GM19328 (cell line): ENCODE measurements around the gene MSTN.

Experiments used
- ATAC-seq: cut with Tn5 transposase; IDR thresholded peaks from one replicate; pipeline ENCODE4 v1.9.1; 2021; ENCODE audit warnings: mild to moderate bottlenecking, moderate library complexity; ENCODE audit not compliant: unreplicated experiment

Gene MSTN

DNA sequence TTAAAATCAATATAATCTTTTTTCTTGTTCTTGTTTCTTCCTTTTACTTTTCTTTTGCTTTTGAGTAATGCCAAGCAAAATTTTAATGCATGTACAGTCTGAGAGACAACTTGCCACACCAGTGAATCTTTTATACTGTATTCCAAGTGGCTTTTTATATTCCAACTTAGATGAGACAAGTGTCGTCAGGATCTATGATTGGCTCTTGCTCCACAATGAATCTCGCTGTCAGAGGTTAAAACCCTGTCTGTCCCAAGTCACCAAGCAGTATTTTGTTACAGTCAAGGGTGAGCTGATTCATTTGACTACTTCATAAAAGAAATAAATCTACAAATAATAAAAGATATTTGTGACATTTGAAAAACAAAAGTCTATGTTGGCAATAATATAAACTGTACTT lies at the start of gene MSTN:
MSTN (minus strand) TSS at position 129 of the 400 bp plus-strand sequence. CDS start 133 bp downstream, outside the sequence.
- no peak for ATAC-seq

DNA sequence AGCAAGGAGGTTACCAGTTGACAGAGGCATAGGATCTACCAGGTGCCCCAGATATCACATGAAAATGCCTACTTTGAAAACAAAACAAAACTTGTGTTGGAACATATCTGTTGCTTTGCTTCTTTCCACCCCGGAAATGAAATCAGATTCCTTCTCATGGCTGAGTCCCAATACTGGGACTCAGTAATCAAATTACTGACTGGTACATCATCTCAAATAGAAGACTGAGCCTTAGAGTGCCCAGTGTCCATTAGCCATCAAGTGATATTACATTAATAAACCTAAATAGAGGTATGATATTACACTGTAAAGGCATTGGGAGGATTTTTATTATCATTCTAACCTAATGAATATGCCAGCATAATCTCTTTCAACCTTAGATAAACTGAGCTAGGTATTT lies 48.6 kb upstream of the MSTN start:
- ATAC-seq = no peak

DNA sequence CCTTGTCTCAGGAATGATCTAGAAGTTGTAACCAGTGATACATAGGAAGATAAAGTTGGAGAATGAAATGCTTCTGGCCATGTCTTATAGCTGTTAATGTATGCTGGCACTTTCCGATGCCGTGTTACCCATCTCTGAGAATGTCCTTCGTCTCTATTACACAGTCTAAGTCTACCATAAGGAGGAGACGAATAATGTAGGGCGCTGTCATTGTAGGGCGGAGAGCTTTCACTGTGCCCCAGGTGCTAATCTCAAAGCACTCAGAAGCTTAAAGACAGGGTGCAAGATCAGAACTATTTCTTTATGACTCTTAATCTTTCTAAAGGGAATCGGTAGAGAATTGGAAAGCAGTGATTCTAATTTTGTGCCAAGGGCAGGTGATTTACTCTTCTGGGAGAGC lies 48.2 kb upstream of the MSTN start:
- ATAC-seq = no peak

DNA sequence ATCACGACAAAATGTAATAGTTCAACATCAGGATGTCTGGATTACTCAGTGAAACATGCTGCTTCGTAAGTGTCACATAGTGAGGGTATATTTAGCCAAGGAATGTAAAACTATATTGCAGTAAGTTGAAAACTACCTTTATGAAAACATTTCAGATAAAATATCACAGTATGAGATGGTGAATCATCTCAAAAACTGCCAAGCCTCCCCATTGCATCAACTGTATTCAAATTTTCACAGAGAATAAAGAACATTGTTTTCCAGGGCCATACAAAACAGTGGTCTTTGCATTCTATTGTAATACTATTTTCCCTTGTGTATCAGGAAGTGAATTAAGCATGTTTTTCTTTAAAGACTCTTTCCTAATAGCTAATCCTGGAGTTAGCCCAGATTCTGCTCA lies 47.6 kb upstream of the MSTN start:
- no peak for ATAC-seq

DNA sequence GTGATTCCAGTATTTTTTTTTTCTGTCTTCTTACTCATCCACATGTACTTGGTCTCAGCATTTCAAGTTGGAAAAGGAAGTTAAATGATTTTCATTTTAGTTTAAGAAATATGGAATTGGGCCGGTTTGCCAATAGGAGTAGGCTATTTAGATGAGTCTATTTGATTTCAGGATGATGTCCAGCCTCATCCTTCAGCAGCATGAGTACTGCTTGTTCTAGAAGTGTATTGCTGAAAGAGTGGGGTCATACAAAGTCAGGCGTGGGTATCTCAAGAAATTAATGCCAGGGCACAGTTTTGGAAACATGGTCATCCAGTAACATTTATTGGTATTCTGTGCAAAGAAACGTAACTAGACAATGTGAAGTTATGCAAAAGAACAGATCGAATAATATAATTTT lies 44.9 kb upstream of the MSTN start:
- no peak for ATAC-seq

DNA sequence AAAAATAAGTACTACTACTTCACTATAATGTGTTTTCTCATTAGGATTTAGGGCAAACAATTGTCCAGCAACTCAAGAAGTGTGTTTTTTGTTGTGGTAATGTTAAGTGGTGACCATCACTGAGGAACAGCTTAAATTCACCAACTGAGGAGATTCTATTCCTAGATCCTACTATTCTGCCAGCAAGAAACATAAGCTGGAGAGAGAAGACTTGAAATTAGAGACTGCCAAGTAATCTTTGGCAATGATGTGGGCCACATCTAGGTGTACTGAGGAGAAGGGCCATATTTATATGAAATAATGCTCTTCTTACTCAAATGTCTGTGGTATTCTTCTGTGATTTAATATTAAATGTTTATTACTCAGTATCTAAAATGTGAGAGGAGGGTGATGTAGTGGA lies 44.3 kb upstream of the MSTN start:
- no peak for ATAC-seq

DNA sequence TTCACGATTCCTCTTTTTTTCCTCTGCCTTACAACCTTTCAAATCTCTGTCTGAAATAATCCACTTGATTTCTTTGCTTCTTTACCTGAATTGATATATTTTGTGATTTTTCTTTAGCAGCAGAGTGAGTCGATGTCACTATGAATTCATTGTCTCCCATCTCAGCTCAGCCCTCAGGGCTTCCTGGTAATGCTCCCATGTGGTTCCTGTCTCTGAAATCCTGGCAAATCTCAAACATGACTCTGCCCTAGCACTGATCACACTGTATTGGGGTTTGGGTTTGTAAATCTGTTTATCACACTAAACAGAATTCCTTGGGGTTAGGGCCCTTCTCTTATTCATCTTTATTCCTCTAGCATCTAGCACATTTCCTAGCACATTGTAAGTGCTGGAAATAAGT lies 43.0 kb upstream of the MSTN start:
- no peak for ATAC-seq

DNA sequence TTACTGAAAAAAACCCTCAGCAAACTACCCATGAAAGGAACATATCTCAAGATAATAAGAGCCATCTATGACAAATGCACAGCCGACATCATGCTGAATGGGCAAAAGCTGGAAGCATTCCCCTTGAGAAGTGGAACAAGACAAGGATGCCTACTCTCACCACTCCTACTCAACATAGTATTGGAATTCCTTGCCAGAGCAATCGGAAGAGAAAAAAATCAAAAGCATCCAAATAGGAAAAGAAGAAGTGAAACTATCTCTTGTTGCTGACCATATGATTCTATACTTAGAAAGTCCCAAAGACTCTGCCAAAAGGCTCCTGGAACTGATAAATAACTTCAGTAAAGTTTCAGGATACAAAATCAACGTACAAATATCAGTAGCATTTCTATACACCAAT lies 40.6 kb upstream of the MSTN start:
- no peak for ATAC-seq

DNA sequence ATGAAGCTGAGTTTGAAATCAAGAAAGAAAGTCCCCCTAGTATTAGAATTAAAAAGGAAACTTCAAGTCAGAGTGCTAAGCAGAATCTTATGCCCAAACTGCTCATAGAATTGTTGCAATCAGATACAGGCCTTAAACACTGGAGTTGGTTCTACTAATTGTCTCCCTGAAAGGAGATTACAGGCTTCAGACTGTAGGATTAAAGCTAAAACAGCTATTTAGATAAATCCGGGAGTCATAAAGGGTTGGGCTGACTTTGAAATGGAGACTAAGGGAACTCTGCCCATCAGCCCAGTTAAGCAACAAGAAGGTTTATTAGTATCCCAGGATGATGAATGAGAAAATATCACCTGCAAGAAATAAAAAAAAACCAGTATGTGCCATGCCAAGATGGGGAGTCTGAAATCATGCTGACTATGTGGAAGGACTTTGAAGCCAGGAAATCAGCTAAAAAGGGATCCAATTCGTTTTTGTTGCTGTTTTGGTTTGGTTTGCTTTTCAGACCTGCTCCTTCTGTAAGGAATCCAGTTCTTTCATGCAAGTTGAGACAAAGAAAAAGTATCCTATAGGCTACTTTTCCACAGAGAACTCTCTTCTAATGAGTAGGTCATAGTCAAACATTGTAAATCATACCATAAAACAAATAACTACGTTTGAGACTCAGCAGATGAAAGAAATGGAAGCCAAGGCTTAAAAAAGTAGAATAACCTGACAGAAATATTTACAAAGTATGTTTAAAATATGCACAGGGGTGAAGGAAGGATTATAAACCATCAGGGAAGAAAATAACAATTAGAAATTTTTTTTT lies 37.6 kb upstream of the MSTN start:
- ATAC-seq = no peak

DNA sequence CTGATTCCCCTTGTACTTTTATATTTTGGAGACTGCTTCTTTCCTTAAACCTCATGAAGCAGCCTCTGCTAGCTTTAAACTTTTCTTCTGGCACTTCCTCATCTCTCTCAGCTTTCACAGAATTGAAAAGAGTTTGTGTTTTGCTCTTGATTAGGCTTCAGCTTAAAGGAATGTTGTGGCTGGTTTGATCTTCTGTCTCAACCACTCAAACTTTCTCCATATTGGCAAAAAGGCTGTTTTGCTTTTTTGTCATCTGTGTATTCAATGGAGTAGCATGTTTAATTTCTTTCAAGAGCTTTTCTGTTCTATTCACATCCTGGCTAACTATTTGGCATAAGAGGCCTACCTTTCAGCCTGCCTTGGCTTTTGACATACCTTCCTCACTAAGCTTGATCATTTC lies 36.3 kb upstream of the MSTN start:
- ATAC-seq = no peak

DNA sequence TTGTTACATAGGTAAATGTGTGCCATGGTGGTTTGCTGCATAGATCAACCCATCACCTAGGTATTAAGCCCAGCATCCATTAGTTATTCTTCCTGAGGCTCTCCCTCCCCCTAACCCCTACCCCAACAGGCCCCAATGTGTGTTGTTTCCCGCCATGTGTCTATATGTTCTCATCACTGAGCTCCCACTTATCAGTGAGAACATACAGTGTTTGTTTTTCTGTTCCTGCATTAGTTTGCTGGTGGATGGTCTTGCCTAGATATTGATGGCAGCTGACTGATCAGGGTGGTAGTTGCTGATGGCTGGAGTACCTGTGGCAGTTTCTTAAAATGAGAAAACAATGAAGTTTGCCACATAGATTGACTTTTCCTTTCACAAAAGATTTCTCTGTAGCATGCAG lies 34.6 kb upstream of the MSTN start:
- ATAC-seq = no peak

DNA sequence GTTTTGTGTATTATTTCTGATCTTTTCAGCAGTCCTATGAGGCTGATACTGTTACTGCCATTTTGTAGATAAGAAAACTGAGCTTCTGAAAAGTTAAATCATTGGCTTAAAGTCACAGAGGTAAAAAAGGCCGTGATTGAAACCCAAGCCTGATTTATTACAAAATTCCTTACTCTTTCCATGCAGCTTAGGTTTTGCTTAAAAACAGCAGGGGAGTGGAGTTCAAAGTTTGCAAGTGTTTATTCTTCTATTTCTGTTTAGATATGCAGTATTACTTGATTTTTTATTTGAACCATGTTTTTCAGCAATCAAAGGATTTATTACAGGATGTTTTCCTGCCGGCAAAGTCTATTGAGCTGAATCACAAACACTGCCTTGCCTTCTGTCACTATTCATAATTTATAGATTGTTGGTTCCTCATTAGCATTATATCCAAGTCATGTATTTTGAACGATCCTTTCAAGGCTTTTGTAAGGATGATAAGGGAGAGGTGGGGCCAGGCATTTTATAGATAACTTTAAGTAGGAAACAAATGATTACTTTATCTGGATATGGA lies 31.9 kb upstream of the MSTN start:
- ATAC-seq = no peak

DNA sequence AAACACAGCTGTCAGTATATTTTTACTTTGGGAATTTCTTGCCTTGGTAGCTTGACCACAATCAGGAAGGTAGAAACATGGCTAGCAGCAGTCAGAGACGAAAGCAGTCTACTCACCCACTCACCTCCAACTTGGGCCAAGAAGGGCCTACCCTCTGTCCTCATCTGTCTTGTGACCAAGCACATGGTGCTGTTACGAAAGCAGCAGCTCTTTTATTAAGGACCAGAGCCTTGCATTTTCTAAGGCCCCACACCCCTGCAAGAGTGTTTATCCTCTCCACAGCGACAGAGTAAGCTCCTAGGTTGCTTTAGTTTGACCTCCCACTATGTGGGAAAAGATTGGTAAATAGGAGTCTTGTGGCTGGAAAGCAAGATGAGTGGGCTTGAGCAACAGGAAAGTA lies 31.3 kb upstream of the MSTN start:
- ATAC-seq = no peak

DNA sequence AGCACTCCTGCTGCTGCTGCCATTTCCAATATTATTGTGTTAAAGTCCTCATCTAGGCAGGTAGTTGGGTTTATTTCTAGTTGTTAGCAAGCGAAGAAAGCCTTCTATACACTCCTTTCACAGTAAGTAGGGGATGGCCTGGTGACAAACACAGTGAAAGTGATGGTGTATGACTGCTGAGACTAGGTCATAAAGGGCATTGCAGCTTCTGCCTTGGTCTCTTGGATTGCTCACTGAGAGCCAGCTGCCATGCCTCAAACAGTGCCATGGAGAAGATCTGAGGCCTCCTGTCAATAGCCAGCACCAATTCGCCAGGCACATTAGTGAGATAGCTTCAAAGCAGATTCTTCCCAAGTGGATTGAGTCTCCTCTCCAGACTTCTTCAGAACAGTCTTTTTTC lies 27.6 kb upstream of the MSTN start:
- no peak for ATAC-seq

DNA sequence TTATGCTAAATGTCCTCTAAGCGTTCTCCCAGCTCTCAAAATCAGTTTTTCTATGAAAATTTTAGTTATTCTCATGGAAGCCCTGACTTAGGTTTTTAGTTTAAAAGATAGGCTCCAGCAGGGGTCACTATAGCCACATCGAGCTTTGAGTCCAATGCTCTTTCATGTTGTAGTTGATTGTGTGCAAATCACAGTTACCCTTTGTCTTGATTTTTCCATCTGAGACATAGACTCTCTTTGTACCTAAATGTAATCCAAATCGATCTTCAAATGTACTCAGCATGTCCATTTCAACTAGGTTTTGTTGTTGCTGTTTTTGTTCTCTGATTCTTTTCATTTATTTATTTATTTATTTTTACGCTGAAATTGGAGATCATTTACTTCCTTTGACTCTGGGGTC lies 26.4 kb upstream of the MSTN start:
- ATAC-seq = no peak

DNA sequence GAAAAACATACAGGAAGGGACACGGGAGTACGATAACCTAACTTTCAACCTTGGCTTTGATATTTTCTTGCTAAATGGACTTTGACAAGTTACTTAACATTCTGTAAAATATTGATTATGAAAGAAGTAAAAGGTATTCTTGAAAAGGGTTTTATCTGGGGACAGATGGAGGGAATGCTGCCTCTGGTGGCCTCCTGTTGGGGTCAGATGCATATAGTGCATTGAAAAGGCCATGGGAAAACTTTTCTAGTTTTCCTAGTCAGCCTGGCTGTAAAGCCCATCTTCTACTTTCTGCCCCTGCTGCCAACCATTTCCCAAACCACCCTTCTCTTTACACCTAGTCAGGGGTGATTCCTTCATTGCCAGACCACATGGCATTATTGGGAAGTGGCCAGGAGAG lies 22.2 kb upstream of the MSTN start:
- no peak for ATAC-seq

DNA sequence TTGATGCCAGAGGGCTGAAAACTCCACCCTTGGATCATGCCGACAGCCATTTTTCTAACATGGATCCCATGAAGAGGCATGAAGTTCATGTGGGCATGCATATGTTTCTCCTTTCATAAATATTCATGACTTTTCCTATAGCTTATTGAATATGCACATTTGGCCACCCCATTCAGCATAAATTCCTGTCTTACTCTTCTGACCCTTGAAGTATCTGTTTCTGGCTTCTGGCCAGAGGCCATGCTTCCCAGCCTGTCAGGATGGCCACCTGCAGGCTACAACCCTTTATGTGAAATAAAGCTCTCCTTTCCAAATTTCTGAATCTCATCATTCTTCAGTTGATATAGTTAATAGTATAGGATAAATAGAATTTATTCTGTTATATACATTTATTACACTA lies 19.6 kb upstream of the MSTN start:
- ATAC-seq = no peak

DNA sequence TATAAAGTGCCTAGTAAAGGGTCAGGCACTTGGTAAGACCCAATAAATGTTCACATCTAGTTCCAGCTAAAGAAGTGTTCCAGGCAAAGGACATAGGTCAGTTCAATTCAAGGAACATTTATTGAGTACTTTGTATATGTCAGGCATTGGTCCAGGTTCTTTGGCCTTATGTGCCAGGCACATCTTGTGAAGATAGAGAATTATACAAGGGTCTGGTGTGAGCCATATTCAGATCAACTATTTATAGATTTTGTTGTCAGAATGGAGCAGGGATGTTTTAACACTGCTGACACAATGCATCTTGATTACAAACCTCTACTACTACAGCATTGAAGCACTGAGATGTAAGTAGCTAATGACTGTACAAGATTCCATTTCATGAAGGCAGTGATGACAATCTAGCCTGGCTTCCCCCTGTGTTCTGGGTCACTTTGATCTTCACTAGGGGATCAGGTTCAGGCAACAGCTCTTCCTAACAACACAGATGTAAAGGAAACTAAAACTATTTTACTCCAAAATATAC lies 18.1 kb upstream of the MSTN start:
- ATAC-seq = no peak

DNA sequence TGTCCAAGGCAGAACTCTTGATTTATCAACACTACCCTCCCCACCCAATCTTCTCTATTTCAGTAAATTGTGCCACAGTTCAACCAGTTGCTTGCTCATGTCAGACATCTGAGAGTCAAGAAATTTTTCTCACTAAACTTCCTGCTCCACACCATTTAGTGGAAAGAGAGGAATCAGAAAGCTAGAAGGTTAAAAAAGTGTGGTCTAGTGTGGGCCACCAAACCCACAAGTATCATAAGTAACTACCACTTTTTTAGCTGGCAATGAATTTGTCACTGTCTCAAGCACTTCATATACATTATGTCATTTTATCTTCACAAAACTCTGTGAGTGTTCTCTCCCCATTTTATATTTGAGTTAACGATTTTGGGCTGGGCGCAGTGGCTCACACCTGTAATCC lies 16.6 kb upstream of the MSTN start:
- ATAC-seq = no peak

DNA sequence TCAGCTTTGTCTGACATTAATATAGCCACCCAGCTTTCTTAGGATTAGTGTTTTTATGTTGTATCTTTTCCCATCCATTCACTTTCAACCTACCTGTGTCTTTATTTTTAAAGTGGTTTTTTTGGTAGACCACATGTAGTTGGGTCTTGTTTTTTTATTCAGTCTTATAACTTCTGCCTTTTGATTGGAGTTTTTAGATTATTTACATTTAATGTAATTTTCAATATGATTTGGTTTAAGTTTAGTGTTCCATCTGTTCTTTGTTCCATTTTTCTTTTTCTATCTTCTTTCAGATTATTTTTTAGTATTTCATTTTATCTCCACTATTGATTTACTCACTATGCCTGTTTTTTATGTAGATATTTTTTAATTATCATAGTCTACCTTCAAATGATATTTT lies 13.1 kb upstream of the MSTN start:
- no peak for ATAC-seq

DNA sequence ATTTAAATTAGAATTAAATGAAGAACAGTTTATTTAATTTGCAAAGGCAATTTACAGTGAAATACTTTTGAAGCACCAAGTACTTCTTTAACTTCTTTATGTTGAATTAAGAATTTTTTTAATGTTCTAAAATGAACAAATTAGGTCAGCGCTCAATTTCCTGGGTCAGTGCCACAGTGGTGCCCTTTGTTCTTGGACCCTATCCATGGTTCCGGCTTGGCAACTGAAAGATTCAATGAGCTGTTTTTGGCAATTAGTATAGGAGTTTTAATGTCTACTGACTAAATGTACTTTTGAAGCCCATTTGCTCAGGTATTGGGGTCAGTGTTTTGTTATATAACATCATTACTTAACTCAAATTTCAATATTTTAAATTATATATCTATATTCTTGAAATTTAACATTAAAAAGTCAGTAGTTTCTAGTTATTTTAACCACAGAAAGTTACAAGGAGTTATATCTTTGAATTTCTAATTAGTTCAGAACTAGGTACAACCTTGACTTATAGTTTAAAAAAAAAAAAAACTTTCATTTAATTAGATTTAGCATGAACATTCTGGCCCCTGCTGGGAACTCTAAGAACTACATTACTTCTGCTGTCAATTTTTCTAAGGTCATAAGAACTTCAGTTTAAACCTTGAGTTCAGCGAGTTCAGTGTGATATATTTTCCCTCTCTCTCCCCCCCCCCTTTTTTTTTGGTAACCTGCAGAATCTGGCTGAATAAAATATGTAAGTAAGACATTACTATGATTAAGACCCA lies 7.6 kb upstream of the MSTN start:
- peak; percentile 64 for ATAC-seq

DNA sequence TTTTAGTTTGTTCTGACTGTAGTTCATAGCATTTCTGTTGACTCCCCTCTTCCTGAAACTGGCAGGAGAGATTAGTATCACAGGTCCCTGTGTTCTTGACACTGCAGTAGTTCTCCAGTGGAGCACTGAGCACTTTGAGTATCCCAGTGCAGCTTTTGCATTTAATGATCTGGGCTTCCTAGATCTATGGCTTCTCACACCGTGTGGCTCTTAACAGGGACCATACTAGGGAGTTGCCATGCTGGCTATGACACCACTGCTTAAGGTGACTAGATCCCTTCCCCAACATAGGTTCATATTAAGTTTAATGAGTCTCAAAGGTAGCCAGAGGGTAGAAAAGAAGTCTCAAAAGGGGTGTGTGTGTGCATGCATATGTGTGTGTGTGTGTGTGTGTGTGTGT lies 6.2 kb upstream of the MSTN start:
- ATAC-seq = no peak
